HG02981 (cell line): ENCODE data around the gene ORC4.

ENCODE experiments used
- ATAC-seq: cut with Tn5 transposase; IDR thresholded peaks from one replicate; pipeline ENCODE4 v1.9.1; 2021; ENCODE audit warnings: mild to moderate bottlenecking, moderate library complexity; ENCODE audit not compliant: unreplicated experiment

ORC4 gene

GRCh38 chr2:148020111-148021058 is at the start of gene ORC4:
TSS of gene ORC4 (minus strand) at chr2:148020737. CDS start at chr2:147975958, 44,779 bp downstream.
- ATAC-seq, result peak; percentile 84

- no peak for ATAC-seq
These were observed 47.3 kb upstream of the ORC4 start for GRCh38 chr2:148067801-148068200.

GRCh38 chr2:148065936-148066335 is 45.4 kb upstream of the ORC4 start:
- ATAC-seq, result no peak

GRCh38 chr2:148063633-148064032 is 43.1 kb upstream of the ORC4 start:
- ATAC-seq, result no peak

GRCh38 chr2:148058641-148059040 is 38.1 kb upstream of the ORC4 start:
- ATAC-seq, result no peak

- ATAC-seq, result no peak
These were observed 32.1 kb upstream of the ORC4 start for GRCh38 chr2:148052687-148053086.

- no peak for ATAC-seq
These were observed 28.7 kb upstream of the ORC4 start for GRCh38 chr2:148049284-148049683.

- peak; percentile 65 for ATAC-seq
These were observed 28.1 kb upstream of the ORC4 start for GRCh38 chr2:148048475-148049221.

GRCh38 chr2:148046802-148047201 is 26.3 kb upstream of the ORC4 start:
- ATAC-seq, result no peak

- no peak for ATAC-seq
These were observed 23.8 kb upstream of the ORC4 start for GRCh38 chr2:148044322-148044721.

- peak; percentile 73 for ATAC-seq
These were observed 21.7 kb upstream of the ORC4 start for GRCh38 chr2:148042219-148042618.

GRCh38 chr2:148039783-148040182 is 19.2 kb upstream of the ORC4 start:
- no peak for ATAC-seq

- ATAC-seq, result no peak
These were observed 11.7 kb upstream of the ORC4 start for GRCh38 chr2:148032215-148032614.

- no peak for ATAC-seq
These were observed 10.6 kb upstream of the ORC4 start for GRCh38 chr2:148031152-148031551.

GRCh38 chr2:148028781-148029180 is 8.2 kb upstream of the ORC4 start:
- no peak for ATAC-seq

GRCh38 chr2:148027822-148028221 is 7.3 kb upstream of the ORC4 start:
- no peak for ATAC-seq

- ATAC-seq, result no peak
These were observed 6.0 kb upstream of the ORC4 start for GRCh38 chr2:148026573-148026972.

GRCh38 chr2:148023861-148024260 is 3.3 kb upstream of the ORC4 start:
- peak; percentile 30 for ATAC-seq

- no peak for ATAC-seq
These were observed 2.3 kb upstream of the ORC4 start for GRCh38 chr2:148022882-148023281.

- ATAC-seq, result no peak
These were observed 1.8 kb upstream of the ORC4 start for GRCh38 chr2:148022351-148022750.

GRCh38 chr2:148021886-148022285 is 1.3 kb upstream of the ORC4 start:
- no peak for ATAC-seq
